HG03066 (cell line): ENCODE results near the gene ZBTB26.

ENCODE experiments used
- ATAC-seq: cut with Tn5 transposase; IDR thresholded peaks from one replicate; pipeline ENCODE4 v1.9.1; 2021; ENCODE audit warnings: low read depth; ENCODE audit not compliant: unreplicated experiment

ZBTB26 gene, protein sequence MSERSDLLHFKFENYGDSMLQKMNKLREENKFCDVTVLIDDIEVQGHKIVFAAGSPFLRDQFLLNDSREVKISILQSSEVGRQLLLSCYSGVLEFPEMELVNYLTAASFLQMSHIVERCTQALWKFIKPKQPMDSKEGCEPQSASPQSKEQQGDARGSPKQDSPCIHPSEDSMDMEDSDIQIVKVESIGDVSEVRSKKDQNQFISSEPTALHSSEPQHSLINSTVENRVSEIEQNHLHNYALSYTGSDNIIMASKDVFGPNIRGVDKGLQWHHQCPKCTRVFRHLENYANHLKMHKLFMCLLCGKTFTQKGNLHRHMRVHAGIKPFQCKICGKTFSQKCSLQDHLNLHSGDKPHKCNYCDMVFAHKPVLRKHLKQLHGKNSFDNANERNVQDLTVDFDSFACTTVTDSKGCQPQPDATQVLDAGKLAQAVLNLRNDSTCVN

DNA sequence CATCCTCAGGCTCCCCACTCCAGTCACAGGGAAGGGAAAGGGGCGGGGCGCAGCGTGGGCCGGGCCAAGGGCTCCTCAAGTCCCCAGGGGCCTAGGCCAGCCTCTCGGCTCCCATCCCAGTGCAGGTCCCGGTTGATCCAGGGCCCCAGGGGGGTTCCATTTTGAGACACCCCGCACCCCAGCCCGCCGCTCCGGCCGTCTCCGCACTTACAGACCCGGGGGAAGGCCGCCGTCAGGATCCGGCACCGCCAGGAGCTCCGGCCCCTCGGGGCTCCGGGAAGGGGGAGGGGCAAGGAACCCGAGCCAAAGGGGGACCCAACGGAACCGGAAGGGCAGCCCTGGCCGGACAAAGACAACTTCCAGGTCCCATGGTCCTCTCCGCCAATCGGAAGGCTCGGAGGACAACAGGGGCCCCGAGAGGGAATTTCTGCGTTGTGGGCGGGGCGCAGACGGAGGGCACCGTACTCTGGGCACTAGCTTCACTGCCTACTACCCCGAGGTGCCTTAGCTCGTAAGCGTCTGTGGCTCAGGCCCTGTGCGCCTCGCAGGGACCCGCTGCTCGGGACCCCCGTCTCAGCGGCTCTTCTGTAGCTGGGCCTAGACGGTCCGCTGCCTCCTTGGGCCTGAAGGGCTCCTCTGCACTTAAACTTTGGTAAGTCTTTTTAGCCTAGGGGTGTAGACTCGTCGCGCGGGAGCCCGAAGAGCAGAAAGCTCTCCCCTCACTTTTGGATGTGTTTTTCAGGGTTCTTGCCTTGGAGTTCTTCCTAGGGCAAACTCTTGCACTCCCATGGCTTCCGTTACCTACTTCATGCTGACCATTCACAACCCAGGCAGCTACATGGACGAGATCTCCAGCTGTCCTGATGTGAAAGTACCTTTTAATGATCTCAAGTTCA, at the start of gene ZBTB26:
ZBTB26 (minus strand) TSS at position 287 of the 896 bp plus-strand sequence. CDS start 11,578 bp downstream, outside the sequence.
- peak; percentile 98 for ATAC-seq

- no peak for ATAC-seq
These were observed 47.3 kb upstream of the ZBTB26 start for GRCh38 chr9:122978601-122979000.

DNA sequence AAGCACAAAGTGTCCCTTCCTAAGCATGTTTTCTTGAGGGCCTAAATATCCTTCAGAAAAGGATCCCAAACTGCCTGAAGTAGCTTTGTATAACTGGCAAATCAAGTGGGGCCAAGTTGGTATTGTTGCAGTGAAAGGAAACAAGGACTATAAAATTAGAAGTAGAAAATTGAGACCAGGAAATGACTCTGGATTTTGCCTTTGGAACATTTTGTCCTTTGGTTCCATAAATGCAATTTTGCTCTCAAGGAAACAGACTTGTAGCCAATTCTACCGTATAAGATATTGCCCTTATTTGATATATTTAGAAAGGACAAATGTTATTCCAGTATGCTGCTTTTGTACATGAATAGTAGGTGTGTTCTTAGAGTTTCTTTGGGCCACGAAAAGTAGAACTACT, 43.9 kb upstream of the ZBTB26 start:
- ATAC-seq, result no peak

- ATAC-seq, result no peak
These were observed 29.8 kb upstream of the ZBTB26 start for GRCh38 chr9:122961139-122961538.

GRCh38 chr9:122955961-122956360, 24.6 kb upstream of the ZBTB26 start:
- ATAC-seq, result no peak

DNA sequence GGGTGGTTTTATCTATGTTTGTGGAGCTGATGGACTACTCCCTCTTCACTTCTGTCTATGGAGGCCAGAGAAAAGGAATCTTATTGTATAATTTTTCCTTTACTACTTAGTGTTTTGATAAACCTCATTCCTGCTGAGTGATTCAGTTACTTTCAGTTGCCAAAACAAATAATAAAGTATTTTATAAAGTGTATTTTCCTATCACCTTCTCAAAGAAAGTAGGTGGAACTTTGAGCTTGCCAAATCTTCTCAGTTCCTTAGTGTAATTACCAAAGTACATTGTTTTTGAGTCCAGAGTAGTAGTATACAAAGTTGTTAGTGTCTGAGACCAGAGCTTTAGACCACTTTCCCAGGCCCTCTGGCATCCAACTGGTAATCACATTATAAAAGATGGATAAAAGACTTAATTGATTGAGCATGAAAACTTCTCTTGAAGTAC, 23.0 kb upstream of the ZBTB26 start:
- ATAC-seq, result no peak

DNA sequence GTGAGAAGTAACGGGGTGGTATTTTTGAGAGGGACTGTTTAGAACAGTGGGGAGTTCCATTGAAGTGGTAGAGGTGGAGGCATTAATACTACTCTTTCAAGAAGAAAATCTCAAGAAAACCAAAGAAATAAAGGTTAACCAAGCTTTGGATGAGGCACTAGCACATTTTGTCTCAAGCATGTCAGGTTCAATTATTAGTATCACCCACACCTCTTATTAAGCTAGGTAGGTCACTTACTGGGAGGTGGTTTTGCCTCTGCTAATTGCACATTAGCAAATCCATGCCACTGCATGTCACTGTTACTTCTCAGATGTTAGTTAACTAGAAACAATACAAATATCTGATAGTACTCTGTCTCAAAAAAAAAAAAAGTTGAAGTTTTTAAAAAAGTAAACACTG, 19.7 kb upstream of the ZBTB26 start:
- ATAC-seq, result no peak

GRCh38 chr9:122950263-122950662, 19.0 kb upstream of the ZBTB26 start:
- no peak for ATAC-seq

GRCh38 chr9:122949696-122950095, 18.4 kb upstream of the ZBTB26 start:
- ATAC-seq, result no peak

DNA sequence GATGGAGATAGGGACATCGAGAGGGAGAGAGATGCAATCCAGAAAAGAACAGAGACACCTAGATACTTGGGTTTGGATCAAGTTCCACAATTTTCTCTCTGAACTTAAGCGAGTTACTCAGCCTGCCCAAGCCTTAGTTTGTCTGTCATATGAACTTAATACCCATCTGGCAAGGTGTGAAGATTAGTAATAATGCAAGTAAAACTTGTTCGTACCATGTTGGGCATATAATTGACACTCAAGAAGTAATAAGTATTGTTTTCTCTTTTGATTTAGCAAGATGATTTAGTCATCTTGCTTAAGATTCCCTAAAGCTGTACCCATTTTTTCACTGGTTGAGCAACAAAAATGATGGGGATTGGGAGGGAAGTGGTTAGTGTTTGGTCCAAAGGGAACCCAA, 17.0 kb upstream of the ZBTB26 start:
- no peak for ATAC-seq

GRCh38 chr9:122946461-122947005, 15.2 kb upstream of the ZBTB26 start:
- ATAC-seq, result no peak

DNA sequence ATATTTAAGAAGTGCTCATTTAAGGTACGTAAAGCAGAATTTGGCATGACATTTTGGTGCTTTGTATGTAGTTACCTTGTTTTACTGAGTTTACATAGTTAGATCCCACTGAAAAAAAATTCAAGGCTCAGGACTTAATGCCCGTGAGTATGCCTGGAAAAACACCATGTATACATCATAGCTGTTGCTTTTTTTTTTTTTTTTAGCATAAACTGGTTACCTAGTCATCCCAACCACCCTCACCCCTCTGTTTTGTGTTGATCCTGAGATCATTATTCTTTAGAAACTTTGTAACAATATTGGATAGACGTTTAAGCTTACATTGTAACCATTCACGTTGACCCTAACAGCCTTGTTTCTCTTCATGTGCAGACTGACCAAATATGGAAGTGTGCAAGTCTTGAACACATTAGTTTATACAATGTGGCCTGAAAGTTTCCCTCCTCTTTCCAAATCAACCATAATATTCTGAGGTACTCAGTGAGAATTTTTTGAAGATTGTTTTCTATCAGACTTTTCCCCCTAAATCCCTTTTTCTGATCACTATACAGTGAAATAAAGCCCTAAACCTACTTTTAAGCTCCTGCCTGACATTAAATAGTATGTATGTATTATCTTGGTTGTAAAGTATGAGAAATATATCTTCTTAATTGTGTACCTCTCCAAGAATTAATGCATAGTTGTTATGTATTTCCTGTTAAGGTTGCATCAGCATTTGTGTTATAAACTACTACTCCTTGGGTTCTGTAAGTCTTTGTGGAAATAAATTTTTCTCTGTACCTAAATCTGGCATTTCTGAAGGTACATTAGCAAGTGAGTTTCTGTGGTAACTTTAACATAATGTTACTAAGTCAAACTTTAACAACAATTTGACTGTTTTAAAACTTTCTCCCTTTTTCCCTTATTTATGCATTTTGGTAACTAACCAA, 13.9 kb upstream of the ZBTB26 start:
- ATAC-seq, result no peak

GRCh38 chr9:122941582-122942234, 10.4 kb upstream of the ZBTB26 start:
- ATAC-seq, result no peak

DNA sequence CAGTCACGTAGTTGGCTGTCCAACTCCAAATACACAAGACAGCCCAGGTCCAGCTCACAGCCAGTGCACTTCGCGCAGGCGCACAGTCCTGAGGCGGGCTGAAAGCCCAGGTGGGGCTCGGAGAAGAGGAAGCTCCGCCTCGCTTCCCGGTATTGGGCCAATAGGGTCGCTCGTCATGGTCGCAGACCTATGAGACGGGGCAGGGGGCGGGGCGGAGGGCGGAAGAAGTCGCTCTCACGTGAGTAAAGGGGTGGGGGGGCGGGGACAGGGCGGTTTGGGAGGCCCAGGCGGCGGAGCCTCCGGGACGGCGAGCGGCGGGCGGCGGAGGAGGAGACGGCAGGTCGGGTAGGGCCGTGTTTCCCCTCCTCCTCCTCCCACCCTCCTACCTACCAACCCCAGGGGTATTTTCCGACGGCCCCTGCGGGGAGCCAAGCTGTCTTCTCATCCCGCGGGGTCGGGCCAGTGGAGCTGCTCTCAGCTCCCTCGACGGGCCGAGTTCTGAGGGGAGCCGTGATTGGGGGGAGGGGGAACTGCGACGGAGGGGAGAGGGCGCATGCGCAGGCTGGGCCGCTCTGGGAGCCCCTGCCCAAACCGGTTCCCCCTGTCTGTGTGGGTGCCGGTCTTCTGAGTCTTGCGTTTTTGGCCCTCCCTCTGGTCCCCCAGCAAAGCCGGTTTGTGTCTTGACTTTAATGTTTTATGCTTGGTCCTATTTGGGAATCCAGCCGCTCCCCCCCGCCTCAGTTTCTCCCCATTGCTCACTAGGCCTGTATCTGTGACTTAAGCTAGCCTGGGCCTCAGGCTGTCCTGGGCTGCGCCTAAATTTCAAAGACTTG, 9.7 kb upstream of the ZBTB26 start, which contains the start of gene RABGAP1:
RABGAP1 (plus strand) TSS at position 272 of the 833 bp plus-strand sequence. CDS start 16,040 bp downstream, outside the sequence.
- ATAC-seq, result peak; percentile 93

GRCh38 chr9:122940454-122940748, 9.1 kb upstream of the ZBTB26 start:
- peak; percentile 4 for ATAC-seq

GRCh38 chr9:122939601-122940000, 8.3 kb upstream of the ZBTB26 start:
- ATAC-seq, result no peak

DNA sequence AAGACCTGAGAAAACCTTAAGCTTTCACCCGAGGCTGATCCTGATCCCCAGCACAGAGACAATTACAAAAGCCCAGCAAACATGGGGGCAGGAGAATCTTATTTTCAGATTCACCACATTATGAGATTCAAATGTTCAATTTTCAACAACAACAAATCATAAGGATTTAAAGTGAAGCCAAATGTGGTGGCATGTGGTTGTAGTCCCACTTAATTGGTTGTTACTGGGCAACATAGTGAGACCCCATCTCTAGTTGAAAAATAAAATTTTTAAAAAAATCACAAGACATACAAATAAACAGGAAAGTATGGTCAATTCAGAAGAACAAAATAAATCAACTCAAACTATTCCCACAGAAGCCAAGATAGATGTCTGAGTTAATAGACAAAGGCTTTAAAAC, 5.6 kb upstream of the ZBTB26 start:
- no peak for ATAC-seq

DNA sequence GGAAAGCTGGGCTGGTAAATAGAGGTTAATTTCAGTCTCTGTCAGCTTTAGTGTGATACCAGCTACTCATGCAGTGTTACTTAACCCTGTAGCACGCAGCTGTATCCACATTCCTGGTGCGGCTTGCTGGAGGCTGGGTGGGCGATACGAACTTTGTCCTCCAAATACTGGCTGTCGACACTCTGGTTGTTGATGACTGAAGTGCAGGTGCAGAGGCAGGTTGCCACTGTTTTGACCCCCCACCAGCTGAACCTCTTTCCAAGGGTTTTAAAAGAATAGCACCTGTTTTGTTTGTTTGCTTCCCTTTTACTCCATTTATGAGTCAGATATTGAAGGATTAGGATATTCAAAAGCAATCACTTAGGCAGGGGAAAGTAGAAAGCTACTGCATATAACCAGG, 5.2 kb upstream of the ZBTB26 start:
- no peak for ATAC-seq
